GM12891 (cell line): Measurements from ENCODE around the gene RNASEL.

Experiments used
- POLR2A ChIP-seq: IDR thresholded peaks from 2 replicates; pipeline ENCODE4 v1.6.1; 2011; ENCODE audit warnings: low read depth, low read length, control low read depth
- TAF1 ChIP-seq: IDR thresholded peaks from 2 replicates; pipeline ENCODE4 v1.6.1; 2011; ENCODE audit warnings: low read depth, low read length, control low read depth

DNA sequence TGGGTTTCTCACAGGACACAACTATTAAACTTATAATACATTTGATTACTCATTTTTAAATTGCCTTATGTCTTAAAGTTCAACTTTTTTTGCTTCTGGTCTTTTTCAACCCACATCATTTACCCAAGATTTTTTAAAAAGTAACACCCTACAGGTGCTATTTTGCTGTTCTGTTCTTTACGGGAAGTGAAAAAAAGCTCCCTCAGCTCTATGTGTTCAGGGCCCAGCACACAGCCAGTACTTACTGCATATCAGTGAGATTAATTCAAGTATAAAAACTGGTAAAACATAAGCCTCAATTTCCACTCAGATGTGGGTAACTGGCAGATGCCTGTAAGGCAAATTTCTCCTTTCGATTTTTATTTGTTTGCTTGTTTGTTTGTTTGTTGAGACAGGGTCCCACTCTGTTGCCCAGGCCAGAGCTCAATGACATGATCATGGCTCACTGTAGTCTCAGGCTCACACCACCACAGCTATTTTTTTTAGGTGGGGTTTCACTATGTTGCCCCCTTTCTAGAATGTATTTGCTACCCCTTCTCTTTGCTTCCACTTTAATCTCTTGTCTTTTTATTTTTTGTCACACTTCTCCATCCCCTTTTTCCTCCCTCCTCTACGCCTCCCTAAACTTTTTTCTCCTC is 20.3 kb downstream of the RNASEL start:
- TF ChIP-seq POLR2A, result no peak
- TF ChIP-seq TAF1, result no peak
